ENCODE measurements around the gene TMEM184B. TPM values are rescaled to one million over a fixed set of nuclear protein-coding genes. Genes with fewer than 3 reads are reported as not detected.

The TMEM184B gene
- total and polyA plus RNA-seq, 2 experiments from 2014 or later: 42.2 to 95.1 TPM

GRCh38 chr22:38316364-38317121 is 43.7 kb upstream of the TMEM184B start:
- peaks cover 36% of the 10 kb centered on the region for H3F3A ChIP-seq (replicated peaks; ENCODE audit: low read depth)
- Mint-ChIP-seq H3K36me3 (ENCODE audit: low read depth) (peaks cover 31% of the 10 kb centered on the region), H3K27ac (peak overlapping the region; percentile 98), H3K27me3 (ENCODE audit: insufficient read depth, low read depth, poor library complexity) (peaks cover 30% of the 10 kb centered on the region), H3K4me1 (peaks cover 69% of the 10 kb centered on the region), H3K9me3 (peaks cover 5% of the 10 kb centered on the region; the same call in 2 of the 3 replicates), H3K4me3 (peak overlapping the region; percentile 95)
- peak overlapping the region; percentile 96 for H3K4me3 ChIP-seq
- H3K79me2 ChIP-seq (replicated peaks; ENCODE audit: insufficient read depth): peaks cover 83% of the 10 kb centered on the region
- H4K20me1 ChIP-seq (replicated peaks; ENCODE audit: insufficient read depth): peaks cover 48% of the 10 kb centered on the region
- DNase-seq (ENCODE audit: low spot score) (peak; percentile 60), ATAC-seq (peak; percentile 2; the same call in 1 of the 3 replicates)
- peaks cover 69% of the 10 kb centered on the region for H3K4me1 ChIP-seq (ENCODE audit: insufficient read depth)
- peak overlapping the region; percentile 85 for H3K27ac ChIP-seq (ENCODE audit: low read depth)
- H3K36me3 ChIP-seq (ENCODE audit: insufficient read depth): peaks cover 21% of the 10 kb centered on the region
- no peak overlapping the region for H2AFZ ChIP-seq
- H3K9me2 ChIP-seq (ENCODE audit: insufficient read depth): no peaks in the 10 kb centered on the region
- no peaks in the 10 kb centered on the region for H3K27me3 ChIP-seq (ENCODE audit: insufficient read depth)
- TF ChIP-seq POLR2AphosphoS5 (IDR thresholded peaks at IDR 0.05; ENCODE audit: low read depth) (0 out of 2 replicates have a peak, but pooled peaks have one; percentile 13), ETS1 (IDR thresholded peaks at IDR 0.05) (no peak), EZH2phosphoT487 (IDR thresholded peaks at IDR 0.05; ENCODE audit: unreplicated experiment) (no peak), CTCF (conservative IDR thresholded peaks at IDR 0.05; ENCODE audit: low read depth in 2 of 2) (no peak), JUNB (IDR thresholded peaks at IDR 0.05; ENCODE audit: unreplicated experiment) (no peak)
- peak overlapping the region; percentile 100 for H3K4me2 ChIP-seq

- peaks cover 73% of the 10 kb centered on the region for H3K4me1 Mint-ChIP-seq
- H3K36me3 Mint-ChIP-seq (ENCODE audit: low read depth): peaks cover 37% of the 10 kb centered on the region
- H3K27me3 ChIP-seq (ENCODE audit: insufficient read depth): no peaks in the 10 kb centered on the region
- peaks cover 27% of the 10 kb centered on the region for H3K27me3 Mint-ChIP-seq (ENCODE audit: insufficient read depth, low read depth, poor library complexity)
- no peak for DNase-seq (ENCODE audit: low spot score)
- H3K27ac ChIP-seq (ENCODE audit: low read depth): peak overlapping the region; percentile 85
- H4K20me1 ChIP-seq (replicated peaks; ENCODE audit: insufficient read depth): peaks cover 55% of the 10 kb centered on the region
- ATAC-seq: no peak
- H3K4me3 ChIP-seq: peak overlapping the region; percentile 96
- H3K9me3 Mint-ChIP-seq: peaks cover 5% of the 10 kb centered on the region; the same call in 2 of the 3 replicates
- peaks cover 74% of the 10 kb centered on the region for H3K4me1 ChIP-seq (ENCODE audit: insufficient read depth)
- no peak overlapping the region for H2AFZ ChIP-seq
- H3K9me2 ChIP-seq (ENCODE audit: insufficient read depth): no peaks in the 10 kb centered on the region
- H3F3A ChIP-seq (replicated peaks; ENCODE audit: low read depth): peaks cover 40% of the 10 kb centered on the region
- H3K79me2 ChIP-seq (replicated peaks; ENCODE audit: insufficient read depth): peaks cover 87% of the 10 kb centered on the region
- peak overlapping the region; percentile 98 for H3K27ac Mint-ChIP-seq
- peak overlapping the region; percentile 100 for H3K4me2 ChIP-seq
- H3K36me3 ChIP-seq (ENCODE audit: insufficient read depth): peaks cover 26% of the 10 kb centered on the region
- H3K4me3 Mint-ChIP-seq: peak overlapping the region; percentile 95
- TF ChIP-seq STAT1 (IDR thresholded peaks at IDR 0.05; ENCODE audit: unreplicated experiment) (no peak), JUNB (IDR thresholded peaks at IDR 0.05; ENCODE audit: unreplicated experiment) (no peak), ETS1 (IDR thresholded peaks at IDR 0.05) (no peak), ZNF331 (CRISPR knock-in tag; IDR thresholded peaks at IDR 0.05; ENCODE audit: low read depth) (no peak), CTCF (conservative IDR thresholded peaks at IDR 0.05; ENCODE audit: low read depth in 2 of 2) (no peak), ZNF114 (CRISPR knock-in tag; IDR thresholded peaks at IDR 0.05) (no peak), EZH2 (IDR thresholded peaks at IDR 0.05; ENCODE audit: low read depth, unreplicated experiment) (no peak), REST (IDR thresholded peaks at IDR 0.05; ENCODE audit: unreplicated experiment) (no peak)
Observed at GRCh38 chr22:38315823-38316363, 43.1 kb upstream of the TMEM184B start.

Measured in GM23338 (cell line).